ENCODE data around the gene EXOC3L4. TPM values are rescaled to one million over a fixed set of nuclear protein-coding genes. Genes with fewer than 3 reads are reported as not detected.

Gene EXOC3L4
- total RNA-seq, 1 donor from 2014 or later, result not detected

- intact Hi-C loops (cut with micrococcal nuclease), result no loop called here
- Mint-ChIP-seq H3K27ac (no peak overlapping the region), H3K9me3 (no peaks in the 10 kb centered on the region), H3K36me3 (ENCODE audit: low read depth) (no peaks in the 10 kb centered on the region), H3K4me3 (no peak overlapping the region), H3K27me3 (ENCODE audit: insufficient read depth) (peaks cover 12% of the 10 kb centered on the region), H3K4me1 (ENCODE audit: low read depth) (no peaks in the 10 kb centered on the region)
- no peak for DNase-seq (ENCODE audit: low spot score)
These were observed 31.8 kb downstream of the EXOC3L4 start for GRCh38 chr14:103126088-103126872.

DNA sequence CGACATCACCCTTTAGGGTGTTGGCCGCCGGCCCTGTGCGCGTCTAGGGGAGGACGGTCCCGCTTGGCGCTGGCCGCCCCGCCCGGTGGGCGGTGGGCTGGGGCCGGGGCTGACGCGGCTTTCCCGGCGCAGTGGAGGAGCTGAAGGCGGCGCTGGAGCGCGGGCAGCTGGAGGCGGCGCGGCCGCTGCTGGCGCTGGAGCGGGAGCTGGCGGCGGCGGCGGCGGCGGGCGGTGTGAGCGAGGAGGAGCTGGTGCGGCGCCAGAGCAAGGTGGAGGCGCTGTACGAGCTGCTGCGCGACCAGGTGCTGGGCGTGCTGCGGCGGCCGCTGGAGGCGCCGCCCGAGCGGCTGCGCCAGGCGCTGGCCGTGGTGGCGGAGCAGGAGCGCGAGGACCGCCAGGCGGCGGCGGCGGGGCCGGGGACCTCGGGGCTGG is 32.4 kb downstream of the EXOC3L4 start:
- H3K9me3 Mint-ChIP-seq, result no peaks in the 10 kb centered on the region
- H3K4me1 Mint-ChIP-seq (ENCODE audit: low read depth), result no peaks in the 10 kb centered on the region
- H3K27ac Mint-ChIP-seq, result no peak overlapping the region
- intact Hi-C loops (cut with micrococcal nuclease), result no loop called here
- H3K36me3 Mint-ChIP-seq (ENCODE audit: low read depth), result no peaks in the 10 kb centered on the region
- DNase-seq (ENCODE audit: low spot score), result no peak
- H3K27me3 Mint-ChIP-seq (ENCODE audit: insufficient read depth), result peaks cover 9% of the 10 kb centered on the region
- H3K4me3 Mint-ChIP-seq, result no peak overlapping the region

DNA sequence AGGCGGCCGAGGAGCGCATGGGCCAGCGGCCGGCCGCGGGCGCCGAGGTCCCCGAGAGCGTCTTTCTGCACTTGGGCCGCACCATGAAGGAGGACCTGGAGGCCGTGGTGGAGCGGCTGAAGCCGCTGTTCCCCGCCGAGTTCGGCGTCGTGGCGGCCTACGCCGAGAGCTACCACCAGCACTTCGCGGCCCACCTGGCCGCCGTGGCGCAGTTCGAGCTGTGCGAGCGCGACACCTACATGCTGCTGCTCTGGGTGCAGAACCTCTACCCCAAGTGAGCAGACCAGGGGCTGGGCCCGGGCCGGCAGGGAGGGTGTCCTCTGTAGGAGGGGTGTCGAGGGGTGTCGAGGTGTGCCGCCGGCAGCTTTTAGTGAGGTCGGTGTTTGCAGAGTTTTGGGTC is 32.8 kb downstream of the EXOC3L4 start:
- no peak for DNase-seq (ENCODE audit: low spot score)
- no peaks in the 10 kb centered on the region for H3K9me3 Mint-ChIP-seq
- no peaks in the 10 kb centered on the region for H3K36me3 Mint-ChIP-seq (ENCODE audit: low read depth)
- H3K4me1 Mint-ChIP-seq (ENCODE audit: low read depth), result no peaks in the 10 kb centered on the region
- H3K27ac Mint-ChIP-seq, result no peak overlapping the region
- no peak overlapping the region for H3K4me3 Mint-ChIP-seq
- intact Hi-C loops (cut with micrococcal nuclease), result no loop called here
- peaks cover 5% of the 10 kb centered on the region for H3K27me3 Mint-ChIP-seq (ENCODE audit: insufficient read depth)

GRCh38 chr14:103127861-103128598 is 33.5 kb downstream of the EXOC3L4 start:
- no peaks in the 10 kb centered on the region for H3K9me3 Mint-ChIP-seq
- no peak overlapping the region for H3K4me3 Mint-ChIP-seq
- no peaks in the 10 kb centered on the region for H3K36me3 Mint-ChIP-seq (ENCODE audit: low read depth)
- no peak overlapping the region for H3K27ac Mint-ChIP-seq
- H3K4me1 Mint-ChIP-seq (ENCODE audit: low read depth), result no peaks in the 10 kb centered on the region
- no peak for DNase-seq (ENCODE audit: low spot score)
- intact Hi-C loops (cut with micrococcal nuclease), result no loop called here
- peaks cover 5% of the 10 kb centered on the region for H3K27me3 Mint-ChIP-seq (ENCODE audit: insufficient read depth)

- no peak overlapping the region for H3K4me3 Mint-ChIP-seq
- no peaks in the 10 kb centered on the region for H3K4me1 Mint-ChIP-seq (ENCODE audit: low read depth)
- DNase-seq (ENCODE audit: low spot score), result no peak
- no peak overlapping the region for H3K27ac Mint-ChIP-seq
- H3K9me3 Mint-ChIP-seq, result no peaks in the 10 kb centered on the region
- intact Hi-C loops (cut with micrococcal nuclease), result no loop called here
- no peaks in the 10 kb centered on the region for H3K36me3 Mint-ChIP-seq (ENCODE audit: low read depth)
- H3K27me3 Mint-ChIP-seq (ENCODE audit: insufficient read depth), result peaks cover 5% of the 10 kb centered on the region
These were observed 34.2 kb downstream of the EXOC3L4 start for GRCh38 chr14:103128631-103129300.

DNA sequence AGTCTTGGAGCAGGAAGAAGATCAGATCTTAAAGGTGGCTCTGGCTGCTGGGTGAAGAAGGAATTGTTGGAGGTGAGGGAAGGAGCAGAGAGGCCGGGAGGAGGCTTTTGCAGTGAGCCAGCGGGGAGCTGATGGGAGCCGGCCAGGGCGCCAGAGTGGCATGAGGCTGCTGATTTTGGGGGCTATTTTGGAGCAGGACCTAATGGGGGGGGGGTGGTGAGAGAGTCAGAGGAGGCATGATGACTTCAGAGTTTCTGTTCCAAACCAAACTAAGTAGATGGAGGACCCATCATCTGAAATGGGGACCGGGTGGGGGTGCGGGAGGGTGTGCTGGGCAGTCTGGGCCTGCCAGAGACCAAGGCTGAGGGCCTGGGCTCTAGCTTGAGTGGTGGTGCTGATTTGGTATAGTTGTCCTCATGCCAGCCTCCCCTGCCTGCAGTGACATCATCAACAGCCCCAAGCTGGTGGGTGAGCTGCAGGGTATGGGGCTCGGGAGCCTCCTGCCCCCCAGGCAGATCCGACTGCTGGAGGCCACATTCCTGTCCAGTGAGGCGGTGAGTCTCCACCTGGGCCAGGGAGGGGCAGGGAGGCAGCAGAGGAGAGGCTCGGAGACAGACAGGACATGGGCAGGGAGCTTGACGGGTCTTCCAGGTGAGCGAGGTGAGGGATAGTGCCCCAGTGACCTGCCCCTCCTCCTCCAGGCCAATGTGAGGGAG is 34.9 kb downstream of the EXOC3L4 start:
- no peak for DNase-seq (ENCODE audit: low spot score)
- H3K4me3 Mint-ChIP-seq, result no peak overlapping the region
- intact Hi-C loops (cut with micrococcal nuclease), result no loop called here
- H3K27me3 Mint-ChIP-seq (ENCODE audit: insufficient read depth), result no peaks in the 10 kb centered on the region
- no peaks in the 10 kb centered on the region for H3K4me1 Mint-ChIP-seq (ENCODE audit: low read depth)
- no peak overlapping the region for H3K27ac Mint-ChIP-seq
- no peaks in the 10 kb centered on the region for H3K9me3 Mint-ChIP-seq
- no peaks in the 10 kb centered on the region for H3K36me3 Mint-ChIP-seq (ENCODE audit: low read depth)

DNA sequence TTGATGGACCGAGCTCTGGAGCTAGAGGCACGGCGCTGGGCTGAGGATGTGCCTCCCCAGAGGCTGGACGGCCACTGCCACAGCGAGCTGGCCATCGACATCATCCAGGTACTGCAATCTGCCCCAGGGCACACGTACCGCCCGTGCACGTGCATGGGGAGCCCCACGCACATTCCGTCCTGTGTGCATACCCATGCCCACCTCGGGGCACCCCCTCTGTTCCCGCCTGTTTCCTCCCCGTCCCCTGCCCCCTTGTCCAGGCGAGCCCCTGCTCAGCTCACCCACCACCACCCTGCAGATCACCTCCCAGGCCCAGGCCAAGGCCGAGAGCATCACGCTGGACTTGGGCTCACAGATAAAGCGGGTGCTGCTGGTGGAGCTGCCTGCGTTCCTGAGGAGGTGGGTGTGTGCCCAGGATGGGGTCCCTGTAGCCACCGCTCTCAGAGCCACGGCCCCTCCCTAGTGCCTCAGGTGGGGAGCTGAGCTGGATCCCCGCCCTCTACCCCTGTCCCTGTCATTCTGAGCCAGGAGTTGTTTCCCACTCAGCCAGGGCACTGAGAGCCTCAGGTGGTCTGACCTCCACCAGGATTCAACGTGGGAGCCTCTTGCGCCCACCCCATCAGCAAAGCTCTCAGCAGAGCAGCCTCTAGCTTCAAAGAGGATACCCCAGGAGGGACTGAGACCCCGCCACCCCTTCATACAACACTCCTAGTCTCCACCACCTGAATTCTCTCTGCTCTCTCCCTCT is 35.7 kb downstream of the EXOC3L4 start:
- Mint-ChIP-seq H3K36me3 (ENCODE audit: low read depth) (no peaks in the 10 kb centered on the region), H3K4me1 (ENCODE audit: low read depth) (no peaks in the 10 kb centered on the region), H3K4me3 (no peak overlapping the region), H3K27ac (no peak overlapping the region), H3K9me3 (no peaks in the 10 kb centered on the region), H3K27me3 (ENCODE audit: insufficient read depth) (no peaks in the 10 kb centered on the region)
- intact Hi-C loops (cut with micrococcal nuclease), result no loop called here
- no peak for DNase-seq (ENCODE audit: low spot score)

DNA sequence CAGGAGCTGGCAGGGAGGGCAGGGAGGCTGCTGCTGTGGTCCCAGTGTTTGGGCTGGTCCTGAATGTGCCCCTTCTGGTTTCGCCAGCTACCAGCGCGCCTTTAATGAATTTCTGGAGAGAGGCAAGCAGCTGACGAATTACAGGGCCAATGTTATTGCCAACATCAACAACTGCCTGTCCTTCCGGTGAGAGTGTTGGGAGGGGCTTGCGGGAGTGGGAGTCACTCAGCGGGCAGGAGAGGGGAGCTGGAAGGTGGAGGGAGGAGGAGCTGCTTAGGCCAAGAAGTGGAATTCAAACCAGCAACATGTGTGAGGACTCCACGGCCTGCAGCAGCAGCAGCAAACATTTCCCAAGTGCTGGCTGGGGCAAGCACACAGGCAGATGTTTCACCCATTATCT is 36.4 kb downstream of the EXOC3L4 start:
- Mint-ChIP-seq H3K27me3 (ENCODE audit: insufficient read depth) (no peaks in the 10 kb centered on the region), H3K9me3 (no peaks in the 10 kb centered on the region), H3K4me3 (no peak overlapping the region), H3K27ac (no peak overlapping the region), H3K36me3 (ENCODE audit: low read depth) (no peaks in the 10 kb centered on the region), H3K4me1 (ENCODE audit: low read depth) (no peaks in the 10 kb centered on the region)
- DNase-seq (ENCODE audit: low spot score), result no peak
- intact Hi-C loops (cut with micrococcal nuclease), result no loop called here

- intact Hi-C loops (cut with micrococcal nuclease), result no loop called here
- H3K4me3 Mint-ChIP-seq, result no peak overlapping the region
- no peak overlapping the region for H3K27ac Mint-ChIP-seq
- no peaks in the 10 kb centered on the region for H3K36me3 Mint-ChIP-seq (ENCODE audit: low read depth)
- no peaks in the 10 kb centered on the region for H3K4me1 Mint-ChIP-seq (ENCODE audit: low read depth)
- no peak for DNase-seq (ENCODE audit: low spot score)
- no peaks in the 10 kb centered on the region for H3K9me3 Mint-ChIP-seq
- H3K27me3 Mint-ChIP-seq (ENCODE audit: insufficient read depth), result peaks cover 1% of the 10 kb centered on the region
These were observed 37.1 kb downstream of the EXOC3L4 start for GRCh38 chr14:103131580-103131979.

GRCh38 chr14:103132381-103133209 is 38.1 kb downstream of the EXOC3L4 start:
- intact Hi-C loops (cut with micrococcal nuclease), result no loop called here
- Mint-ChIP-seq H3K4me3 (no peak overlapping the region), H3K27me3 (ENCODE audit: insufficient read depth) (peaks cover 1% of the 10 kb centered on the region), H3K36me3 (ENCODE audit: low read depth) (no peaks in the 10 kb centered on the region), H3K27ac (no peak overlapping the region), H3K4me1 (ENCODE audit: low read depth) (no peaks in the 10 kb centered on the region), H3K9me3 (no peaks in the 10 kb centered on the region)
- DNase-seq (ENCODE audit: low spot score), result no peak

GRCh38 chr14:103133210-103134140 is 39.0 kb downstream of the EXOC3L4 start:
- Mint-ChIP-seq H3K4me1 (ENCODE audit: low read depth) (no peaks in the 10 kb centered on the region), H3K36me3 (ENCODE audit: low read depth) (no peaks in the 10 kb centered on the region), H3K27ac (no peak overlapping the region), H3K4me3 (no peak overlapping the region), H3K27me3 (ENCODE audit: insufficient read depth) (peaks cover 1% of the 10 kb centered on the region), H3K9me3 (no peaks in the 10 kb centered on the region)
- intact Hi-C loops (cut with micrococcal nuclease), result no loop called here
- DNase-seq (ENCODE audit: low spot score), result no peak

Measured in activated T-helper 1 cell treated with anti-CD3 and anti-CD28 coated beads, Interleukin-12 subunit alpha, Interleukin-12 subunit beta, Interleukin-2, Interleukin-4 antibody, amounts not matched to agents 30 ng/mL and 10 ng/mL and 1 ng/mL, durations not matched to agents 14 hours and 24 hours and 36 hours (primary cell).